IPS-NIHi11 (cell line): ENCODE results near the gene VRK3.

ENCODE experiments used
- DNase-seq: peaks from one replicate; pipeline ENCODE4 v3.0.0; 2012; ENCODE audit warnings: mixed read lengths, low spot score

The VRK3 gene

DNA sequence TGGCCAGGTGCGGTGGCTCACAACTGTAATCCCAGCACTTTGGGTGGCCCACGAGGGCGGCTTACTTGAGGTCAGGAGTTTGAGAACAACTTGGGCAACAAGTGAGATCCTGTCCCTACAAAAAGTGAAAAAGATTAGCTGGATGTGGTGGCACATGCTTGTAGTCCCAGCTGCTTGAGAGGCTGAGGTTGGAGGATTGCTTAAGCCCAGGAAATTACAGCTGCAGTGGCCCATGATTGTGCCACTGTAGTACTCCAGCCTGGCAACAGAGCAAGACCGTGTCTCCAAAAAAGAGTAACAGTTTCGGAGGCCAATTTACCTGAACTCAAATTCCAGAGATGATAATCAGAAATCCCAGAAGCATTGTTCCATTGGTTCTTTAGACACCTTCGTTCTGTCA lies 5.1 kb upstream of the VRK3 start:
- no peak for DNase-seq

DNA sequence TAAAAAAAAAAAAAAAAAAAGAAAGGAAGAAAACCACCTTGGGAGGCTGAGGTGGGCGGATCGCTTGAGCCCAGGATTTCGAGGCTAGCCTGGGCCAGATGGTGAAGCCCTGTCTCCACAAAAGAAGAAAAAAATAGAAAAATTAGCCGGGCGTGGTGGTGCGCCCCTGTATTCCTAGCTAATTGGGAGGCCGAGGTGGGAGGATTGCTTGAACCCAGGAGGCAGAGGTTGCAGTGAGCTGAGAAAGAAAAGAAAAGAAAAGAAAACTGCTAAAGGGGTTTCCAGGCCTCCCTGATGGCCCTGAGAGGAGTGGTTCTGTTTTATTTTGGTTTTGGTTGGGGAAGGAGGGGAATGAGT lies 1.4 kb upstream of the VRK3 start:
- no peak for DNase-seq

DNA sequence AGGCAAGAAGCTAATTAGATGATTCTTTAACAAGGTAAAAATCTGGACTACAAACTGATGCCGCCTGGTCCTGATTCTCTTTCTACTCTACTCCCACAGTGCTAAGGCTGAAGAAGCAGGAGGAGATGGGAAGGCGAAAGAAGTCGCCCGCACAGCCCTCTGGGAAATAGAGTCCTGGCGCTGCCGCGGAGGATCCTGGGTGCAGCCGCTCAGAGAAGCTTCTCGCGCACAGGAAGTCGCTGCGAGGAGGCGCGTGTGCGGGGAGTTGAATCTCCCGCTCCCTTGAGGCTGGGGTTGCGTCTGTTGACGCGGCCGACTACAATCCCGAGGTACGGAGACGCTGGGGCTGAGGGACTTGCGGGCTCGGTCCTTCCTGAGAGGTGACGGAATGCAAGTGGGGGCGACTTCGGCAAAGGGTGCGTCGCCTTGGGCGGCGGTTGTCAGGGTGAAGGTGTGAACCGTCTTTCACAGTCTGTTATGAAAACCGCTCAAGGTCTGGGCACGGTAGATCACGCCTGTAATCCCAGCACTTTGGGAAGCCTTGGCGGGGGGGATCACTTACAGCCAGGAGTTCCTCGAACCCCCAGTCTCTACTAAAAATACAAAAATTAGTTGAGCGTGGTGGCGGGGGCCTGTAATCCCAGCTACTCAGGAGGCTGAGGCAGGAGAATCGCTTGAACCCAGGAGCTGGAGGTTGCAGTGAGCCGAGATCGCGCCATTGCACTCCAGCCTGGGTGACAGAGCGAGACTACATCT lies 800 bp upstream of the VRK3 start, which contains the start of gene ZNF473:
Gene ZNF473 (plus strand): TSS at position 212 of the 756 bp plus-strand sequence. CDS start 5,078 bp downstream, outside the sequence.
- peak; percentile 92 for DNase-seq

DNA sequence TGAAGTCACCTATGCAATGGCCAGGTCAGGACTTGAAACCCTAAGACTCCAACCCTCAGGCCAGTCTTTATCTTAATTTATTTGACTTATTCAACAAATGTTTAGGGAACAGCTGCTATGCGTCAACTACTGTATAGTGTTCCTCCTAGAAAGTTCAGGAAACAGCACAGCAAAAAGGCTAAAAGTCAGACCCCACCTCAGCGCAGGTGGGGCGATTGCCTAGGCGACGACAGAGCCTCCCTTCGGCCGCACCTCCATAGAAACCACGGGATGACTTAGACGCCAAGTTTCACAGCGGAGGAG lies 502 bp downstream of the VRK3 start:
- DNase-seq, result no peak

DNA sequence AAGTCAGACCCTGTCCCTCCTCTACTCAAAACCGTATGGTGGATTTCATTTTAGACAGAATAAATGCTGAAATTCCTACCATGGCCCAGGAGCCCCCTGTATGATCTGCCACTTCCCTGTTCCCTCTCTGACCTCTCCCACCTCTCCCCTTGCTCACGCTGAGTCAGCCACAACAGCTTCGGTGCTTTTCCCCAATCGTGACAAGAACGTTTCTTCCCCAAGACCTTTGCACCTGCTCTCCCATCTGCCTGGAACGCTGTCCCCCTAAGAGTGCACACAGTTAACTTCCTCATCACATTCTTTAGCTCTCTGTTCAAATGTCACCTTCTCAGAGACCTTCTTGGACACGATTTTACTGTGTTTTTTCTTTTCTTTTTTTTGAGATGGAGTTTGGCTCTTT lies 2.3 kb downstream of the VRK3 start:
- DNase-seq, result no peak

DNA sequence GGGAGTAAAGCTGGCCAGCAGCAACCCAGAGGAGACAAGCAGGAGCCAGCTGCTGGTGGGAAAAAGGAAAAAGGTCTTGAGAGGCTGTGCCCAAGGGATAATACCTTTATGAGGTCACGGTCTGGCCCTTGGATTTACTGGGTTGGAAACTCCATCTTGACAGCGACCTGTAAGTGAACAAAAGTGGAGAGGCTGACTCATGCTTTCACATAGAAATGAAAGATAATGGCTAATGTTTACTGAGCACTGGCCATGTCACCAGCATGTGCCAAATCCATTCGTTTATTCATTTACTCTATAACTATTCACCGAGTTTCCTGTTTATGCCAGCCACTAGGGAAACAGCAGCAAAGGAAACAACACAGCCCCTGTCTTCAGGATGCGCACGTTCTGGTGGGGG lies 4.7 kb downstream of the VRK3 start:
- DNase-seq, result no peak

DNA sequence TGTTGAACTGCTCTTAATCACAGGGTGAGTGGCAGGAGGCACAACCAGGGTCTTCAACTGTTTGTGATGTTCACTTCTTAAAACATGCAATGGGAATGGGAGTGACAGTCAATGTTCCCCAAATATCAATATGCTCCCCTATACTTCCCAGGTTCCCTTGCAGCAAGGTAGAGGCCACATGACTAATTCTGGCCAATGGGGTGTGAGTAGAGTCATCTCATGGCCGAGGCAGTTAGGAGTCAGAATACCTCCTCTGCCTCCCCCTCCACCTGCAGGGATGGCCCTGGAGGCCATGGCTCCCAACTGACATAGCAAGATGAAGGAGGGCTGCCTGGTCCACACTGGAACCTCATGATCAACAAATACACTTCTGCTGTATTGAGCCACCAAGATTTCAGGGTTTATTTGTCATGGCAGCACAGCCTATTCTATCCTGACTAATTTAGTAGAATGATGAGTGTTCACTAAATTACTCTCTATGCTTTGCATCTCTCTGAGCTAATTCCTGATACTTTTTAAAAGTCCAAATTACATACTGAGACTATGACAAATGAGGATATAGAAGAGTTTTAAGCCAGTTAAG lies 8.9 kb downstream of the VRK3 start:
- DNase-seq, result no peak

DNA sequence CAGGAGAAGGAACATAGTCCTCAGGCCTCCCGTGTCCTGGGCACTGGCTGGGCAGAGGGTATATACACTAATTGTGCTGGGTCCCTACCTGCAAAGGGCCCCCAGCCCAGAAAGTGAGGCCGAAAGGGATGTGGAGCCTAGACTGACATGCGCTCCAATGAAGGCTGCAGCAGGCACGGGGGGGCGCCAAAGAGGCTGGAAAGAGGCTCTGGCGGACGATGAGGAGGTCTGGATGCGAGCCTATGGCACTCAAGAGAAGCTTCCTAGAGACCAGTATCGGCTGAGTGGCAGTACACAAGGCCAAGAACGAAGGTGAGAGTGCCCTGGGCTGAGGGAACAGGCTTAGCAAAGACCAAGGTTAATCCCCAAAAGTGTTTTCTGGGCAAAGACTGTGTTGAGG lies 16.6 kb downstream of the VRK3 start:
- DNase-seq, result peak; percentile 83

DNA sequence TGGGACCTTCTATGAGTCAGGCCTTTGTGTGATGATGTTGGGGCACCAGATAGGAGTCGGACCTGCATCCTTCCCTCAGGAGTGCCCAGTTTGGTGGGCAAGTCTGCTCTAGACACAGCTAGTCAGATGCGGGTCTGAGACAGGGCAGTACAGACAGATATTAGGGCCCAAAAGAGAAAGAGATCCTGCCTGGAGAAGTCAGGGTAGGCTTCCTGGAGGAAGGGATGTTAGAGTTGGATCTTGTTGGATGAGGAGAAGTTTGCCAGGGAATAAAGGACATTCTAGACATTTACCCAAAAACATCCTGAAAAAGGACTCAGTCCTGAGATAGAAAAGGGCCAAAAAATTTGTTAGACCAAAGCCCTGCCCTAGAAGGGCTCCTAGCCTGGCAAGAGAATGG lies 17.2 kb downstream of the VRK3 start:
- no peak for DNase-seq

DNA sequence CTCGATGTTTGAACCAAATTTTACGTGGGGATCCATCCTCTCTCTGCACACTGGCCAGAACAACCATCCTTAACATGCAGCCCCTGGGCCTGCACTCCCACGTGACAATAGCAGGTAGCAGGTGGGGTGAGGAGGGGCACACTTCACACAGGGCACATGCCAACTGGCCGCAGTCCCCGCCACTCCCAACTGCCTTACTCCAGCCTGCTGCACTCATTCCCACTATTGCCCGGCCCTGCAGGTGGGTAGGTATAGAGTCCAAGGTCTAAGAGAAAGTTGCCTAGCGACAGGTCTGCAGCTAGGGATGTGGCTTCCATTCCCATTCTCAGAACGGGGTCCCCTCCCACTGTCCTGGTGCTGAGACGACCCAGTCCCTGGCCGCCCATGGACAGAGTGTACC lies 18.0 kb downstream of the VRK3 start:
- no peak for DNase-seq

DNA sequence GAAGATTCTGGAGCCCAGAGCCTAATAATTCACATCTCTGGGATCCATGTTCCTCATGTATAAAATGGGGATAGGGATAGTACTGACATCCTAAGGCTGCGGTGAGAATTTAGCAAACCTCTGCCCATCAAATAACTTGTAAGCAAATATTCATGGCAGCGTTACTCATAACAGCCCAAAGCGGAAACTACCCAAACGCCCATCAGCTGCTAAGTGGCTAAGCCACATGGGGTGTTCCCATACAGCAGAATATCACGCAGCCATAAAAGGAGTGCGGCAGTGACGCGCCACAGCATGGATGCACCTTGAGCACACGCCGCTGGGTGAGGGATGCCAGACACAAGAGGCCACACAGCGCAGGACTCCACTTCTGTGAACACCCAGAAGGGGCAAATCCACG lies 19.7 kb downstream of the VRK3 start:
- no peak for DNase-seq

DNA sequence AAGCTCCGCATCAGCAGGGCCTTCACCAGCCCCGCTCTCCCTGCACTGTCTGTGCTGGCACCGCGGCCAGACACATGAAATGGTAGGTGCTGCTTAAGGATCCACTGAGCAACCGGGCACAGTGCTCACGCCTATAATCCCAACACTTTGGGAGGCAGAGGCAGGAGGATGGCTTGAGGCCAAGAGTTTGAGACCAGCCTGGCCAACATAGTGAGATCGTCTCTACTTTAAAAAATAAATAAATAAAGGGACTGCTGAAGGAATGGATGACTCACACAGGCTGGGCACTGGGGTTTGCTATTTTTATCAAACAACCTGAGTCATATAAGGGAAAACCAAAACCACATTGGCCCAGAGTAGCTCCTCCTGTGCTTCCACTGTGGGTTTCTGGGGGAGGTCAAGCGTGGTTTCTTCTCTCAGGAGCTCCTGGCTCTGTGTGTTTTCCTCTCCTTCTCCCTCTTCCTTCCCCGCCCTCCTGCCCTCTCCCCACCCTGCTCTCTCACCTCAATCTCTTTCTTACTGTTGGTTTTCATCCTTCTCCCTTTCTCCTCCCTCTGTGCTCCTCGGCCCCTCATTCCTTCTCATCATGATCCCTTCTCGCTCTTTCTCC lies 21.3 kb downstream of the VRK3 start:
- DNase-seq, result no peak

DNA sequence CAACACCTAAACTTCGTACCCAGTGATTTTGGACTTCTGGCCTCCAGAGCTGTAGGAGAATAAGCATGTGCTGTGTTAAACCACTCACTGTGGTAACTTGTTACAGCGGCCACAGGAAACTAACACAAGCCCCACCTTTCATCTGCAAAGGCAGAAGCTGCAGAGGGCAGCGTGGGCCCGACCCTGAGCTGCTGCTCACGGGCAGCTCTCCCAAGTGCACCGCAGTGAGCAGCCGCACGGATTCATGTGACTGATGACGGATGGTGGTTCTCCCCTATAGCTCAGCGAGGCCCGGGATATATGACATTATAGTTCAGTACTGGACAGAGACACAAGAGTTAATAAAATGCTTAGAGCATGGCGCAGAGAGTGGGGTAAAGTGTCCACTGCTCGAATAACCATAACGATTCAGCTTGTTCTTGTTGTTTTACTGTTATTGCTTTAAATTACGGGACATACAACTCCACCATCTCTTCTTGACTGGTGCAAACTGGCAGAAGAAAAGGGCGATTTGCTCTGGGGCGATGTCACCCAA lies 21.9 kb downstream of the VRK3 start:
- DNase-seq, result no peak

DNA sequence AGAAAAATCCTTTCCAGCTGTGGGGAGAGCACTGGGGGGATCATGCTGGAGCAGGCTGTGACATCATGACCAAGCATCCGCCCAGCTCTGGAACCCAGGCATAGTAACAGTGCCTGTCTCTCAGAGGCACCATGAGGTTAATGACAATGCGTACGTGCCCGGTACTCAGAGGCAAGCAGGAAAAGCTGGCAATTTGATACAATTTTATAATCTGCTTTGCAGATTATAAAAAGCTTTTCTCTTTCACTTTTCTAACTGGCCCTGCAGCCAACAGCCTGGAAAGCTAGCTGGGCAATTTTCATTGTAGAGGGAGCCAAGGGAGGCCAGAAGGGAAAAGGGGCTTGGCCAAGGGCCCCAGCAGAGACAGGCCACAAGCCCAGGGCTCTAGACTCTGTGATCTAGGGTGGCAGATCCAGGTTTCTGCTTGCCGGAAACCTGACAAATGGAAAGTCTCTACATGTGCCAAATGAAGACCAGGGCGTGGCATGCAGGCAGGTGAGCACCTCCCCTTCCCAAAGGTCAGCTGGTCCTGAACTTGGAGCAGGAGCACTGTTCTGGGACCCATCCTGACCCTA lies 22.7 kb downstream of the VRK3 start:
- no peak for DNase-seq

DNA sequence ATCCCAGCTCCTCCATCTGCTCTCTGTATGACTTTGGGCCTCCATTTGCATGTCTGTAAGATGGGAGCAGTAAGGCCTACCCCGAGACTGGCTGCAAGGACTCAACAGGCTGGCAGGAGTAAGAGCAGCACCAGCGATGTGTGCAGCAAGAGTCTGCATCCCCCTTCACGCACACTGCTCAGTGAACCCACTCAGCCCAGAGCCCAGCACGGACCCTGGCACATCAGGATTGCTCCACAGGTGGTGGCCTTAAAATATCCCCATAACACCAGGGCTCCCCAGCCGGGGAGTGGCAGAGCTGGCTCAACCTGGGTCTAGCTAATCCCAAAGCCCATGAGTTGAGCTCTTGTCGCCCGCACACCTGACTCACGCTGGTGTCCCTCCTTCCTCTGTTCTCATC lies 23.4 kb downstream of the VRK3 start:
- no peak for DNase-seq

DNA sequence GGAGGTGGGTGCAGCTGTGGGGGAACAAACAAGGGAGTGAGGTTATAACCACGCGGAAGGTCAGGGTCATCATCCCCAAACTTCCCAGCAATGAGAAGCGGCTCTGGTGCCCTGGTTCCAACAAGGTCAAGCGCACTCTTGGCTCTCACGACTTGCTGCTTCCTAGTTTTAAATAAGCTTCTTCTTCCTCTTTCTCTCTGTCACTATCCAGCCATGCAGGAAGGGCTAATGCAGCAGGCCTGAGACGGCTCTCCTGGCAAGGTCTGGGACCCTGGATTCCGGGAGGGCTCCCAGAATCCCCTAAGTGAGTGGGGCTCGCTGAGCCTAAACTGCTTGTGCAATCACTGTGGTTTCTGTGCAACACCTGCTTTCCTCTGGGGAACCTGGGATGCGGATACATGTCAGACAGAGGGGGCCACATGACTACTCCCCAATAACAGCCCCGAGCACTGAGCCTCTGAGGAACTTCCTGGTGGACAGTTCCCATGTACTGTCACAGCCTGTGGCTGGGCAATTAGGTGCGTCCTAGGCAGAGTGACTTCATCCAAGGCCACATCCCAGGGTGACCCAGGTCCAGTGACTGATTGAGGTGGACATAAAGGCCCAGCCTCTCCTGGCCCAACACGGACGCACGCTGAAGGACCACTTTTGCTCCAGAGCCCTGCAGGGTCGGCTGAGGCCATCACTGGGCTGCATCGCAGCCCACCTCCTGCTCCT lies 24.2 kb downstream of the VRK3 start:
- no peak for DNase-seq

DNA sequence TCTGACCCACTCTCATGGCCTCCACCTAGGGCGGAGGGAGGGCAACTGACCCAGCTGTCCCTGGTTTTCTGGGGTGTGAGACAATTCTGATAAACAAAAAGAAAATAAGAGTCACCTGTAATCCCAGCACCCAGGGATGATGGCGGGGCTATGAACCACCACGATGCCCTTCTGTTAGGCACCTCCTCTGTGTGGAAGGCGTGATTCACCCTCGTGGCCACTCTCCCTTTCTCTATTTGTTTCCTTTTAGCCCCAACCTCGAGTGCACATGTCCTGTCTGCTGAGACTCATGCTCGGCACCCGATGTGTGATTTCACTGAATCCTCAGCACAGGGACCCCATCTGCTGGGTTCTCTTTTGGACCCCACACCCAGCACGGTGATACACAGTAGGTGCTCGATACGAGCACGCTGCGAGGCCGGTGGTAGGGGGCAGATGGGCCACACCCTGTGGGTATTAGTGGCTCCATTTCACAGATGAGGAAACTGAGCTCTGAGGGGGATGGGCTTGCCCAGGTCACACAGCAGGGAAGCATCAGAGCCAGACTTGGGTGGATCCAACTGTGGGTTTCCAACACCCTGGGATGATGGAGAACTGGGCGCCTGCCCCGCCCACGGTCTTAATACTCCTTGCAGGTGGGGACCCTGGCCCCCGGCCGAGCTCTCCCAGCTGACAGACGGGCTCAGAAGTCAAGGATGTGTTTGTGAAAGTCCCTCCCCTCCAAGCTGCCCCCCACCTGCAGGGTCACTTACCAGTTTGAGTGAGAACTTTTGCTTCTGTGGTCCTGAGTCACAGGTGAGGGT lies 24.9 kb downstream of the VRK3 start:
- no peak for DNase-seq

DNA sequence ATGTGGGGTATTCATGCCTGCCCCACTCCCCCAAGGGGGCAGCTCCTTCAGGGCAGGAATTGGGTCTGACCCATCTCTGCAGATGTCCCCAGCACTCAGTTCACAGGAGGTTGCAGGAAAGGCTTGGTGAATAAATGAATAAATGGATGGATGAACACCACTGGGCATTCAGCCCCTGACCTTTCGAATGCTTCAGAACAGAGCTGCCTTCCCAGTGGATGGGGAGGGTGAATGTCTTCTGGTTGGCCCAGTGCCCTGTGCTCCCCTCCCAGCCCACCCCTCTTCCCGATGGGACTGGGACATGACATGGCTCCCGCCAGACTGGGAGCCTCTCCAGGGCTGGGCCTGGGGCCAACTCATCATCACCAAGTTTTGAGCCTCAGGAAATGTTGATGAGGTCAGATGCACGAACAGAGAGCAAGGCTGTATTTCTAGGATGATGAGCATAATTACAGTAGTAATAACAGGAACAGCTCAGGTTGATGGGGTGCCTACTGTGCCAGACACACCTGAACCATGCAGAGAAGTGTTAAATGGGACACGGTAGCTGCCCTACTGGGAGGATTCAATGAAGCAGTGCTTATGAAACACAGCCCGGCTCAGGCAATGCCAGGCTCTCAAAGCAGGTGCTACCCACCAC lies 25.7 kb downstream of the VRK3 start:
- DNase-seq, result no peak

DNA sequence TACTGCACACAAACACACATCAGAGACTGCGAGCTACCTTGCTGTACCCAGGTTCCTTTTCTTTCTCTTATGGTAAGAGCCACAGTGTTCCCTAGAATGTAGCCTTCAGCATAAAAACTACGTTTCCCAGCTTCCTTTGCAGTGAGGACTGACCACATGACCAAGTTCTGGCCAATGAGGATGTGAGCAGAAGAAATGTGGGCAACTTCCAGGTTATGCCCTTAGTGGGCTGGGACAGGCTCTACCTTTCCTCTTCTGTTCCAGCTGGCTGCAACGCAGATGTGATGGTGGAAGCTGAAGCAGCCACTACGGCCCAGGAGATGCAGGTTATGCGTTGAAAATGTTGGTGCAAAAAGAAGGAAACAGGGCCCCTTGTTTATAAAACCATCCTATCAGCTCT lies 27.5 kb downstream of the VRK3 start:
- DNase-seq, result peak; percentile 87

DNA sequence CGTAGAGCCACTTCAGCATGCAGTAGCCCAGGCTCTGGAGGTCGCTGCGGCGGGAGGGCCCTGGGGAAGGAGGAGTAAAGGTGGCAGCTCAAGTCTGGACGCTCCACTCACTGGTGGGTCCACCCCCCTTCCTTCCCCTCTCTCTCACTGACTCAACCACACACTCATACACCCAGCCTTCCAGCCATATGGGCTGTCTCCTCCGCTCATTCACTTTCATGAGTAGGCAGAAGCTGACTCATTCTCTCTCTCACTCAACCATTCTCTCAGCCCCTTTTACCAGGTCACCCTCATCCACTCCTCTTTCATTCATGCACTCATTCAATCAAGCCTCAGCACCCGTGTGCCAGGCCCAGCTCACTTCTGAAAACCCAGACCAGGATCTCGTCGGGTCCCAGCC lies 36.7 kb downstream of the VRK3 start:
- DNase-seq, result no peak

DNA sequence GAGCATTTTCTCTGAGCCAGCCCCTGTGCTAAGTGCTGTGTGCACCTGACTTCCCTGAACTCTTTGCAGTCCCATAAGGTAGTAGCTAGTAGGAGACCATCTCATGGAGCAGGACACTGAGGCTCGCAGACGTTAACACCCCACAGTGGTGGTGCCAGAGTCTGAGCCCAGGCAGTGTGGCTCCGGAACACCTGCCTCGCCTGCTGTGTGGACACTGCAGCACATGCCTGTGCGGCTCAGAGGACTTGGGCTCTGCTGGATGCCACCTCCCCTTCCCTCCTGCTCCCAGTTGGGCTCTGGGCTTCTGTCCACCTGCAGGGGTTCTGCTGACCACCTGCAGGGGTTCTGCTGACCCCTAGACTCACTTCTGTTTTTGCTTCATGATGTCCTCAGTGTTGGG lies 37.2 kb downstream of the VRK3 start:
- DNase-seq, result no peak
